GM21381 (cell line): ENCODE measurements around the gene MCRIP2.
"Not testable (repeated sequence)": the region's sequence is repeated elsewhere in the genome, so short reads cannot be mapped to it uniquely, and the experiment has no call there.

Experiments used
- ATAC-seq: cut with Tn5 transposase; IDR thresholded peaks from one replicate; pipeline ENCODE4 v1.9.1; 2021; ENCODE audit warnings: mild to moderate bottlenecking, moderate library complexity; ENCODE audit not compliant: unreplicated experiment

The MCRIP2 gene

GRCh38 chr16:641326-642188 is at the start of gene MCRIP2:
TSS of gene MCRIP2 (plus strand) at chr16:641828. CDS start at chr16:641992, 164 bp downstream.
- ATAC-seq, result peak; percentile 46

- ATAC-seq, result no peak
These were observed 49.6 kb upstream of the MCRIP2 start for GRCh38 chr16:591892-592517.

GRCh38 chr16:592518-593306 is 48.9 kb upstream of the MCRIP2 start:
- no peak for ATAC-seq

GRCh38 chr16:593406-593805 is 48.2 kb upstream of the MCRIP2 start:
- ATAC-seq, result no peak

- ATAC-seq, result no peak
These were observed 47.8 kb upstream of the MCRIP2 start for GRCh38 chr16:593807-594206.

GRCh38 chr16:595094-595528 is 46.5 kb upstream of the MCRIP2 start:
- ATAC-seq, result no peak

GRCh38 chr16:595942-596735 is 45.5 kb upstream of the MCRIP2 start:
- no peak for ATAC-seq

- ATAC-seq, result no peak
These were observed 44.9 kb upstream of the MCRIP2 start for GRCh38 chr16:596736-597060.

- ATAC-seq, result not testable (repeated sequence)
These were observed 44.0 kb upstream of the MCRIP2 start for GRCh38 chr16:597655-598054.

- no peak for ATAC-seq
These were observed 42.5 kb upstream of the MCRIP2 start for GRCh38 chr16:598823-599739.

- ATAC-seq, result no peak
These were observed 40.8 kb upstream of the MCRIP2 start for GRCh38 chr16:600781-601180.

- no peak for ATAC-seq
These were observed 37.7 kb upstream of the MCRIP2 start for GRCh38 chr16:603933-604332.

- no peak for ATAC-seq
These were observed 34.8 kb upstream of the MCRIP2 start for GRCh38 chr16:606656-607307.

- ATAC-seq, result no peak
These were observed 33.6 kb upstream of the MCRIP2 start for GRCh38 chr16:608019-608418.

GRCh38 chr16:609316-609715 is 32.3 kb upstream of the MCRIP2 start:
- no peak for ATAC-seq

GRCh38 chr16:609984-610383 is 31.6 kb upstream of the MCRIP2 start:
- no peak for ATAC-seq

GRCh38 chr16:610513-611381 is 30.9 kb upstream of the MCRIP2 start:
- ATAC-seq, result no peak

- no peak for ATAC-seq
These were observed 26.5 kb upstream of the MCRIP2 start for GRCh38 chr16:615122-615521.
